Erythroblast (primary cell): Measurements from ENCODE around the gene PIAS1.

Experiments
- GATA1 ChIP-seq: IDR thresholded peaks from 2 replicates; pipeline ENCODE4 v1.6.1; 2011; ENCODE audit warnings: low read depth, mild to moderate bottlenecking, control low read depth, low read length, moderate library complexity
- POLR2A ChIP-seq: IDR thresholded peaks from 2 replicates; pipeline ENCODE4 v1.6.1; 2011; ENCODE audit warnings: mild to moderate bottlenecking, low read length

GRCh38 chr15:68052431-68052830 lies 1.7 kb upstream of the PIAS1 start:
- no peak for TF ChIP-seq POLR2A
- TF ChIP-seq GATA1, result no peak
